SU-DHL-6 (cell line): ENCODE results near the gene BTBD19.
"Not testable (repeated sequence)": the region's sequence is repeated elsewhere in the genome, so short reads cannot be mapped to it uniquely, and the experiment has no call there.

Experiments
- H2AFZ ChIP-seq: fragments of 200-600 bp; sonication (generic); 2 replicates; pipeline ENCODE4 v1.6.1; 2014; ENCODE audit warnings: low read depth, mild to moderate bottlenecking, moderate library complexity, mixed read lengths, antibody characterized with exemption, low read length; ENCODE audit not compliant: severe bottlenecking
- H3F3A ChIP-seq: fragments of 200-600 bp; shearing (Covaris generic); 2 replicates; pipeline ENCODE4 v1.6.0; 2016; ENCODE audit warnings: antibody characterized with exemption, mild to moderate bottlenecking; ENCODE audit not compliant: insufficient read depth
- H3K27ac ChIP-seq: fragments of 200-600 bp; sonication (generic); 2 replicates; pipeline ENCODE4 v1.5.1; 2016; ENCODE audit warnings: low read depth, mild to moderate bottlenecking, low read length, moderate library complexity, mixed read lengths
- H3K27me3 ChIP-seq: fragments of 200-600 bp; sonication (generic), shearing (Covaris generic); 2 replicates; pipeline ENCODE4 v1.6.0; 2014; ENCODE audit warnings: mild to moderate bottlenecking, low read length
- H3K36me3 ChIP-seq: fragments of 200-600 bp; sonication (generic); 2 replicates; pipeline ENCODE4 v1.6.1; 2014; ENCODE audit warnings: mild to moderate bottlenecking, low read length, mixed read lengths
- H3K4me2 ChIP-seq: fragments of 300-600, 200-600 bp; shearing (Covaris generic), sonication (generic); 2 replicates; pipeline ENCODE4 v1.6.0; 2014; ENCODE audit warnings: low read length, low read depth, mild to moderate bottlenecking; ENCODE audit not compliant: poor library complexity, severe bottlenecking
- H3K4me3 ChIP-seq: fragments of 200-600 bp; sonication (generic); 2 replicates; pipeline ENCODE4 v1.5.1; 2014; ENCODE audit warnings: antibody characterized with exemption, low read length, mild to moderate bottlenecking, mixed read lengths; ENCODE audit not compliant: insufficient read depth, poor library complexity, severe bottlenecking
- H3K79me2 ChIP-seq: fragments of 200-600 bp; sonication (generic); 2 replicates; pipeline ENCODE4 v1.6.1; 2014; ENCODE audit warnings: mild to moderate bottlenecking, low read length, moderate library complexity; ENCODE audit not compliant: insufficient read depth
- H3K9ac ChIP-seq: fragments of 200-600 bp; sonication (generic); 2 replicates; pipeline ENCODE4 v1.7.0; 2014; ENCODE audit warnings: mild to moderate bottlenecking, low read length
- H3K9me2 ChIP-seq: fragments of 200-600 bp; sonication (generic); replicated peaks from 2 replicates; pipeline ENCODE4 v1.6.1; 2014; ENCODE audit warnings: low read length; ENCODE audit not compliant: insufficient read depth
- H3K9me3 ChIP-seq: fragments of 200-600 bp; sonication (generic); 2 replicates; pipeline ENCODE4 v1.6.1; 2014; ENCODE audit warnings: low read length, mixed read lengths; ENCODE audit not compliant: insufficient read depth
- H4K20me1 ChIP-seq: fragments of 200-600 bp; sonication (generic); 2 replicates; pipeline ENCODE4 v1.6.1; 2014; ENCODE audit warnings: low read depth, mild to moderate bottlenecking, antibody characterized with exemption, low read length, moderate library complexity, mixed read lengths
- CTCF ChIP-seq: fragments of 200-600 bp; sonication (generic); IDR thresholded peaks from one replicate; pipeline ENCODE4 v1.5.1; 2017; ENCODE audit warnings: antibody characterized with exemption, mild to moderate bottlenecking, low read length, moderate library complexity; ENCODE audit not compliant: insufficient read depth, poor library complexity, severe bottlenecking
- EZH2phosphoT487 ChIP-seq: fragments of 200-600 bp; sonication (generic), shearing (Covaris generic); conservative IDR thresholded peaks from 2 replicates; pipeline ENCODE4 v1.6.1; 2018; ENCODE audit warnings: mild to moderate bottlenecking, antibody characterized with exemption, low read length, moderate library complexity, mixed read lengths

The BTBD19 gene

DNA sequence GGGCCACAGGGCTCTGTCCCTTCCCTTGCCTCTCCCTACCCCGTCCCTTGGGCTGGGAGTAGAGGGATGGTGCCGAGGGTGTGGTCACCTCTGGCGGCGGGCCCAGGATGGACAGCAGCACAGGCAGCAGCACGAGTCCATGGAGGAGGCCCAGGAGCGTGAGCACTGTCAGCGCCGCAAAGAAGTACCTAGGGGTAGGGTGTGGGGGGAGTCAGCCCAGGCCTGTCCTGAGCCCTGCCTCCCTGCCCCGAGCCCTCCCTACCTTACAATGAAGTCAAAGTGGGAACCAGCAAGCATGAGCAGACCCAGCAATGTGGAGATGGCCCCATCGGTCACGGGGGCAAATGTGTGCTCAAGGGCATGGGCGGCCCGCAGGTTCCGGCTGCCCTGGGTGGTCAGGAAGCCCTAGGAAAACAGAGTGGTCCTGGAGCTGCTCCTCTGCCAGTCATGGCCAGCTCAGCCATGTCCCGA lies 14.7 kb downstream of the BTBD19 start:
- H3K36me3 ChIP-seq, result no peaks in the 10 kb centered on the region
- no peak overlapping the region for H3K4me3 ChIP-seq
- no peaks in the 10 kb centered on the region for H4K20me1 ChIP-seq
- no peaks in the 10 kb centered on the region for H3K9me3 ChIP-seq
- no peak overlapping the region for H3K27ac ChIP-seq
- H3K9me2 ChIP-seq, result no peaks in the 10 kb centered on the region
- TF ChIP-seq CTCF, result no peak
- TF ChIP-seq EZH2phosphoT487, result no peak
- no peak overlapping the region for H3K4me2 ChIP-seq
- no peaks in the 10 kb centered on the region for H3K27me3 ChIP-seq
- no peak overlapping the region for H3K9ac ChIP-seq
- H3F3A ChIP-seq, result peaks cover 22% of the 10 kb centered on the region
- no peaks in the 10 kb centered on the region for H3K79me2 ChIP-seq
- H2AFZ ChIP-seq, result no peak overlapping the region

- not testable (repeated sequence) for H3K9me3 ChIP-seq, H3K9me2 ChIP-seq, H3K79me2 ChIP-seq, H3K27ac ChIP-seq, H3K4me2 ChIP-seq, H3K4me3 ChIP-seq, H3K9ac ChIP-seq, H3K27me3 ChIP-seq, H4K20me1 ChIP-seq, H2AFZ ChIP-seq, H3K36me3 ChIP-seq
- peaks cover 17% of the 10 kb centered on the region for H3F3A ChIP-seq
Measured at GRCh38 chr1:44824392-44824791, 16.1 kb downstream of the BTBD19 start.

DNA sequence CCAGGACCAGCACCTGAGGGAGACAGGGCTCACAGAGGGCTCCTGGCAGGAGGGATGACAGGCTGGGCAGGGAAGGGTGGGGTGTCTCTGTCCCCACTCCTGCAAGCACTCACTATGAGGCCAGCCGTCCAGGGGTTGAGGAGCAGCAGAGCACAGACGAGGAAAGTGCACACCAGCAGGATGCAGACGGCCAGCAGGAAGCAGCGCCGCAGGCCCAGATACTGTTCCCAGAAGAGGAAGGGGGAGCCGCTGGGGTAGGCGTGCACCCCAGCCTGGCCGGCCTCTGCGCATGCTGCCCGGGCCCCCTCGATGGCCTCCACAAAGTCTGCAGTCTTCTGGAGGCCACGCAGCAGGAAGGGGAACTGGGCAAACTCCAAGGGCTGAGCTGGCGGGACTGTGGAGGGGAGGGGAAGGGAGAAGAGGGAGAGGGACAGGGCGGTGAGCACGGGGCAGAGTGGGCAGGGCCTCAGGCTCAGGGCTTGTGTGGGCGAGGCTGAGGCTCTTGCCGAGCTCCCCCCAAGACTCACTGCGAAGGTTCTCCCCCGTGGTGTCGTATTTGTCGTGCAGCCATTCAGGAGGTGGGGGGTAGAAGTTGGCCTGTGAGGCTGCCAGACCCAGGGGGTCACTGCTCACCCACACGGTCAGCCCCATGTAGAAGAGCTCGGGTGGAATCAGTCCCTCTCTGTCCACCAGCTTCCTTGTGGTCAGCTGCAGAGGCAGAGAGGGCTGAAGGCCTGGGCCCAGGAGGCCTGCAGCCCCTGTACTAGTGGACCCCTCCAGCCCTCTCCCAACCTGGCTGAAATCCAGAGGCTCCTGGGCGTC lies 18.3 kb downstream of the BTBD19 start:
- Histone ChIP-seq H3K27ac (no peak overlapping the region), H3K9me3 (no peaks in the 10 kb centered on the region), H3K4me3 (no peak overlapping the region), H3K36me3 (no peaks in the 10 kb centered on the region), H3K4me2 (no peak overlapping the region), H3K9me2 (no peaks in the 10 kb centered on the region), H4K20me1 (no peaks in the 10 kb centered on the region), H3K79me2 (no peaks in the 10 kb centered on the region), H3F3A (no peaks in the 10 kb centered on the region), H3K9ac (no peak overlapping the region), H2AFZ (no peak overlapping the region), H3K27me3 (no peaks in the 10 kb centered on the region)
- TF ChIP-seq EZH2phosphoT487 (no peak), CTCF (no peak)

DNA sequence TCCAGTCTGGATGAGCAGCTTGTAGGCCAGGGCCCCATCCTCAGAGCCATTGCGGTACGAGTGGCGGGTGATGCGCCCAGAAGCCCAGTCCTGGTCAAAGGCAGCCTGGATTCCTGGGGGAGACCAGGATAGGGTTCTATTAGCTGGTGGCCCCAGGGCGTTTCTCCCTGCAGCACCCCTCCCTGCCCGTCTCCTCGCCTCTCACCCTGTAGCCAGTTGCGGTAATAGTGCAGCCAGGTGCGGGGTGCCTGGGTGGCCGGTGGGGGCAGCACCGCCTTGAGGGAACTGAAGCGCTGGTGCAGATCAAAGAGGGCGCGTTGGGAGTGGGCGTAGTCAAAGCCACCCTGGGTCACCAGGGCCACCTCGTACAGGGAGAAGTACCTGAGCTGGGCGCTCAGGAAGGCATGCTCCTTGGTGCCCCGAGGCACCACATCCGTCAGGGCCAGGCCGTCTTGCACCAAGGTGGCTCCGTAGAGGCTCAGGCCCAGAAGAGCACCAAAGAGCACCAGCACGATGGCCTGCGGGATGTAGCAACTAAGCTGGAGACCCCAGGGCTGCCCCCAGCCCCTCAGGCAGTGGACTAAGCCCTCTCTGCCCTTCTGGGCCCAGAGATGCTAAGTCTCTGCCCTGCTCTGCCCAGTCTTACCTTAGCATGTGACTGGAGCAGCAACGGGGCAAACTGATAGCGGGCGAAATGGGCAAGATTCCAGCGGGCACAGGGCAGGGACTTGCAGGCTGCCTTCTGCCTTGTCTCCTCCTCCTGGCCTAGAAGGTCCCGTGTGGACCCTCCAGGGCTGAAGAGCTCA lies 19.1 kb downstream of the BTBD19 start:
- Histone ChIP-seq H3K9me3 (no peaks in the 10 kb centered on the region), H3K27ac (no peak overlapping the region), H2AFZ (no peak overlapping the region), H3K4me3 (no peak overlapping the region), H3K9me2 (no peaks in the 10 kb centered on the region), H4K20me1 (no peaks in the 10 kb centered on the region), H3K27me3 (no peaks in the 10 kb centered on the region), H3K36me3 (no peaks in the 10 kb centered on the region), H3F3A (no peaks in the 10 kb centered on the region), H3K9ac (no peak overlapping the region), H3K79me2 (no peaks in the 10 kb centered on the region), H3K4me2 (no peak overlapping the region)
- no peak for TF ChIP-seq CTCF
- TF ChIP-seq EZH2phosphoT487, result no peak
